ENCODE data around the gene ILK. TPM values are rescaled to one million over a fixed set of nuclear protein-coding genes. Genes with fewer than 3 reads are reported as not detected.

Gene ILK
- total and polyA plus RNA-seq, 7 donors, result 68.3 to 173 (median 90.3) TPM

- WGBS, 3 donors, result 95 to 100% (median 96%) methylated on average over 1 of the region's 1 CpG
- no peaks in the 10 kb centered on the region for H3K36me3 ChIP-seq (ENCODE audit: insufficient read depth in 1 of 2, low read depth in 1 of 2)
- peaks cover 0 to 27% (median 9%) of the 10 kb centered on the region in 3 donors for H3K27me3 ChIP-seq (ENCODE audit: insufficient read depth in 3 of 3, low read length in 2 of 3)
- DNase-seq (no peak), ATAC-seq (no peak)
- peaks cover 7% of the 10 kb centered on the region for H3K4me1 ChIP-seq
- intact Hi-C loops (cut with DNase I), result no loop called here
- no peak for TF ChIP-seq CTCF (IDR thresholded peaks at IDR 0.05)
- H3K27ac ChIP-seq, result no peak overlapping the region
- no peak overlapping the region for H3K4me3 ChIP-seq
- H3K9me3 ChIP-seq, result no peaks in the 10 kb centered on the region
These were observed 49.5 kb downstream of the ILK start for GRCh38 chr11:6653097-6653496.

- DNase-seq (no peak), ATAC-seq (no peak)
- no peak overlapping the region for H3K27ac ChIP-seq
- TF ChIP-seq CTCF (IDR thresholded peaks at IDR 0.05), result no peak
- 91 to 92% (median 92%) methylated on average over 2 of the region's 2 CpGs for WGBS, 3 donors
- peaks cover 3% of the 10 kb centered on the region for H3K4me1 ChIP-seq
- H3K36me3 ChIP-seq (ENCODE audit: insufficient read depth in 1 of 2, low read depth in 1 of 2), result no peaks in the 10 kb centered on the region
- peaks cover 0 to 27% (median 9%) of the 10 kb centered on the region in 3 donors for H3K27me3 ChIP-seq (ENCODE audit: insufficient read depth in 3 of 3, low read length in 2 of 3)
- no peaks in the 10 kb centered on the region for H3K9me3 ChIP-seq
- intact Hi-C loops (cut with DNase I), result no loop called here
- no peak overlapping the region for H3K4me3 ChIP-seq
These were observed 50.1 kb downstream of the ILK start for GRCh38 chr11:6653656-6654055.

- peak overlapping the region; percentile 16 for H3K27ac ChIP-seq
- no peaks in the 10 kb centered on the region for H3K9me3 ChIP-seq
- ATAC-seq, result peak in 3 of 4 donors; percentile 20 to 45 (median 29)
- DNase-seq, result no peak
- WGBS, 3 donors, result 32 to 43% (median 40%) methylated on average over 9 of the region's 9 CpGs
- H3K27me3 ChIP-seq (ENCODE audit: insufficient read depth in 3 of 3, low read length in 2 of 3), result peaks cover 0 to 27% (median 9%) of the 10 kb centered on the region in 3 donors
- H3K4me3 ChIP-seq, result peak overlapping the region; percentile 59
- TF ChIP-seq CTCF (IDR thresholded peaks at IDR 0.05), result no peak
- intact Hi-C loops (cut with DNase I), result no loop called here
- no peaks in the 10 kb centered on the region for H3K36me3 ChIP-seq (ENCODE audit: insufficient read depth in 1 of 2, low read depth in 1 of 2)
- H3K4me1 ChIP-seq, result no peaks in the 10 kb centered on the region
These were observed 50.9 kb downstream of the ILK start for GRCh38 chr11:6654281-6655019.

- Histone ChIP-seq H3K27ac (peak overlapping the region; percentile 16), H3K4me3 (peak overlapping the region; percentile 59), H3K4me1 (no peaks in the 10 kb centered on the region), H3K9me3 (no peaks in the 10 kb centered on the region), H3K27me3 (ENCODE audit: insufficient read depth in 3 of 3, low read length in 2 of 3) (peaks cover 0 to 27% (median 9%) of the 10 kb centered on the region in 3 donors), H3K36me3 (ENCODE audit: insufficient read depth in 1 of 2, low read depth in 1 of 2) (no peaks in the 10 kb centered on the region)
- DNase-seq (peak in 1 of 2 donors; percentile 48), ATAC-seq (peak in 3 of 4 donors; percentile 43 to 62 (median 47))
- intact Hi-C loops (cut with DNase I), result no loop called here
- TF ChIP-seq CTCF (IDR thresholded peaks at IDR 0.05), result no peak
- 2 to 6% (median 3%) methylated on average over 32 to 84 of the region's 84 CpGs for WGBS, 3 donors
These were observed 51.6 kb downstream of the ILK start for GRCh38 chr11:6655020-6655789.
